OCI-LY1 (cell line): ENCODE measurements around the gene CDK5R2.

Source experiments
- EZH2 ChIP-seq: fragments of 200-600 bp; sonication (generic), shearing (Covaris generic); IDR thresholded peaks from 2 replicates; pipeline ENCODE4 v1.8.0; 2017; ENCODE audit warnings: borderline replicate concordance, mixed run types, mild to moderate bottlenecking, antibody characterized with exemption, low read length, moderate library complexity, mixed read lengths
- TF ChIP-seq, protein P1 (sequence below): fragments of 200-600 bp; sonication (generic), shearing (Covaris generic); IDR thresholded peaks from 2 replicates; pipeline ENCODE4 v1.5.1; 2017; ENCODE audit warnings: mild to moderate bottlenecking, antibody characterized with exemption, low read length, moderate library complexity, mixed read lengths

DNA sequence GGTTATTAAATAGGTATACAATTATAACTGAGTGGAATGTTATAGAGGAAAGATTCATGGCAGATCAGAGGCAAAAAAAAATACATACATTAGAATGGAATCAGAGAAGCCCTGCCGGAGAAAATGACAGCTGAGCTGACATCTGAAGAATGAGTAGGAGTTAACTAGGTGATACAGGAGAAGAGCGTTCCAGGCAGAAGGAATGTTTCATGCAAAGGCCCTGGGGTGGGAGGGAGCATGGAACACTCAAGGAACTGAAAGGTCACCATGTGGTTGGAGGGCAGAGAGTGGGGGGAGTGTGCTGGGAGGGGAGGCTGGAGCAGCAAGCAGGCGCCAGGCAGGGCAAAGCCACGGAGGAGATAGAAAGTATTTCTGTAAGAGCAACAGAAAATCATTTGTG lies 31.6 kb upstream of the CDK5R2 start:
- TF ChIP-seq, protein P1, sequence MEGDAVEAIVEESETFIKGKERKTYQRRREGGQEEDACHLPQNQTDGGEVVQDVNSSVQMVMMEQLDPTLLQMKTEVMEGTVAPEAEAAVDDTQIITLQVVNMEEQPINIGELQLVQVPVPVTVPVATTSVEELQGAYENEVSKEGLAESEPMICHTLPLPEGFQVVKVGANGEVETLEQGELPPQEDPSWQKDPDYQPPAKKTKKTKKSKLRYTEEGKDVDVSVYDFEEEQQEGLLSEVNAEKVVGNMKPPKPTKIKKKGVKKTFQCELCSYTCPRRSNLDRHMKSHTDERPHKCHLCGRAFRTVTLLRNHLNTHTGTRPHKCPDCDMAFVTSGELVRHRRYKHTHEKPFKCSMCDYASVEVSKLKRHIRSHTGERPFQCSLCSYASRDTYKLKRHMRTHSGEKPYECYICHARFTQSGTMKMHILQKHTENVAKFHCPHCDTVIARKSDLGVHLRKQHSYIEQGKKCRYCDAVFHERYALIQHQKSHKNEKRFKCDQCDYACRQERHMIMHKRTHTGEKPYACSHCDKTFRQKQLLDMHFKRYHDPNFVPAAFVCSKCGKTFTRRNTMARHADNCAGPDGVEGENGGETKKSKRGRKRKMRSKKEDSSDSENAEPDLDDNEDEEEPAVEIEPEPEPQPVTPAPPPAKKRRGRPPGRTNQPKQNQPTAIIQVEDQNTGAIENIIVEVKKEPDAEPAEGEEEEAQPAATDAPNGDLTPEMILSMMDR, result no peak
- no peak for TF ChIP-seq EZH2
